A204.1 (cell line): ENCODE data around the gene DDTL.

Experiments used
- FAIRE-seq: peaks from 2 replicates; lab custom pipeline; 2012; peaks lifted over from hg19 to GRCh38; lab: Jason Lieb, UNC

Gene DDTL

GRCh38 chr22:24006207-24006913 is 39.7 kb downstream of the DDTL start:
- FAIRE-seq, result no peak

GRCh38 chr22:24006914-24007214 is 40.2 kb downstream of the DDTL start:
- FAIRE-seq, result no peak

GRCh38 chr22:24007253-24008021 is 40.7 kb downstream of the DDTL start:
- no peak for FAIRE-seq

- FAIRE-seq, result no peak
Measured at GRCh38 chr22:24008022-24008283, 41.3 kb downstream of the DDTL start.

GRCh38 chr22:24008381-24009226 is 41.9 kb downstream of the DDTL start:
- FAIRE-seq, result no peak

- FAIRE-seq, result no peak
Measured at GRCh38 chr22:24009227-24010017, 42.7 kb downstream of the DDTL start.

GRCh38 chr22:24010018-24010391 is 43.3 kb downstream of the DDTL start:
- FAIRE-seq, result no peak

- FAIRE-seq, result no peak
Measured at GRCh38 chr22:24011735-24012068, 45.0 kb downstream of the DDTL start.

- FAIRE-seq, result no peak
Measured at GRCh38 chr22:24016156-24016555, 49.5 kb downstream of the DDTL start.

GRCh38 chr22:24021304-24021703 is 54.6 kb downstream of the DDTL start:
- FAIRE-seq, result no peak
